HG03521 (cell line): ENCODE measurements around the gene PNKP.
A peak's percentile ranks its signal among the peaks of the same experiment; 100 is the strongest.

Experiments used
- ATAC-seq: cut with Tn5 transposase; IDR thresholded peaks from one replicate; pipeline ENCODE4 v1.9.1; 2021; ENCODE audit warnings: mild to moderate bottlenecking, moderate library complexity; ENCODE audit not compliant: unreplicated experiment

The PNKP gene

GRCh38 chr19:49876422-49877019, 9.1 kb upstream of the PNKP start:
- ATAC-seq: peak; percentile 41

DNA sequence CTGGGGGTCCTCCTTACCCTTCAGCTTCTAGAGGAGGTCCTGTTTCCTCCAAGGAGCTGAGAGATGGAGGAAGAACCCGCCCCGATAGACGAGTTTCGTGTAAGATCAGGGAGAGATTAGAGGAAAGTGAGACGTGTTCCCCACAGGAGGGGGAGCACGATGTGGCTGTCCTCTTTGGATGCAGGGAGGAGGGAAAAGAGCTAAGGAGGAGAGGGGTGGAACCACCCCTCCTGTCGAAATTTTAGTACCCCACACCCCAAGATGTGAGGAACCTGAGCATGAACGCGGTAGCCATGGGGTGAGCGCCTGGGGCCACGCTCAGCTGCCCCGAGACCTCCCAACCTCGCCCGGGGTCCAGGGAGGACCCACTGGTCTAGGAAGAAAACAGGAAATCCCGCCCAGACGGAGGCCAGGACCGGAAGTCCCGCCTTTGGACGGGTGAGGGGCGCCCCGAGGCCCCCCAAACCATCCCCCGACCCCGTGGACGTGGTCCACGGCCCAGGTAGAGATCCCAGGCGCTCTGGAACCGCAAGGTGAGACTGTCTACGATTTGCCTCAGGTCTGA, 8.6 kb upstream of the PNKP start:
- ATAC-seq: no peak

DNA sequence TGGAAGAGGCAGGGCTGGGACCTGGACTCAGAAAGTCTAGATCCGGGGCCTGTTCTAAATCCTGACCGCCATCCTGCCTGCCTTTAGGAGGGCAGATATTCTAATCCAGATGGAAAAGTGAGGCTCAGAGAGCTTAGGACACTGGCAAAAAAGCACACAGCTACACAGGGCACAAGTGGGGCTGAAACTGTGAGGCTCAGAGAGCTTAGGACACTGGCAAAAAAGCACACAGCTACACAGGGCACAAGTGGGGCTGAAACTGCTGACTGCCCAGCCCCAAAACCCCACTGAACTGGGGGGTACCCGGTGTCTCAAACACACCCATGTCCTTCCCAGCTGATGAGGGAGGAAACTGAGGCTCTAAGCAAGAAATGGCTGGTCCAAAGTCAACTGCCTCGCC, 7.8 kb upstream of the PNKP start:
- ATAC-seq: no peak

DNA sequence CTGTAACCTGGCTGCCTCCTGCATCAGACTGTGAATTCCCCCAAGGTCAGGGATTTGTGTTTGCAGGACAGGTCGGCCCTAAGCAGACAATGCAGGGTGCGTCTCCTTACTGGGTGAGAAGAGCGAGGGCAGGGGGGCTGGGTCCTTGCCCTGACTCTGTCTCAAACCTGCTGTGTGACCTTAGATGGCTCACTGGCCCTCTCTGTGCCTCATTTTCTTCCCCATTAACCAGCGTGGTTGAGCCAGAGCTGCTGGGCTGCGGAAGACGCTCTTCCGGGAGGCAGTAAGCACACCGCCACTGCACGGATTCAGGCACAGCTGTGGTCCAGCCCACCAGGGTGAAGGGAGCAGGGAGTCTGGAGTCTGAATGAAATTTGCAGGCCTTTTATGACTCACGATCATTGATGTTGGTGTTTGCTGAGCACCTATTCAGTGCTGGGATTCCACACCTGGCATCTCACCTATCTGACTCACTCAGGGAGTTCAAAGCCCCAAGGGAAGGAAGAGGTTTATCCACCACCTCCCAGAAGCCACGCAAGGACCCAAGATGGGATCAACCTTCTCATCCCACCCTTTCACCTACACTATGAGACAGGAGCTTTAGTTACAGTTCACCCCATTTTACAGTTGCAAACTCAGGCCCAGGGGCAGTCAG, 7.3 kb upstream of the PNKP start:
- ATAC-seq: no peak

GRCh38 chr19:49873834-49874233, 6.5 kb upstream of the PNKP start:
- ATAC-seq: no peak

DNA sequence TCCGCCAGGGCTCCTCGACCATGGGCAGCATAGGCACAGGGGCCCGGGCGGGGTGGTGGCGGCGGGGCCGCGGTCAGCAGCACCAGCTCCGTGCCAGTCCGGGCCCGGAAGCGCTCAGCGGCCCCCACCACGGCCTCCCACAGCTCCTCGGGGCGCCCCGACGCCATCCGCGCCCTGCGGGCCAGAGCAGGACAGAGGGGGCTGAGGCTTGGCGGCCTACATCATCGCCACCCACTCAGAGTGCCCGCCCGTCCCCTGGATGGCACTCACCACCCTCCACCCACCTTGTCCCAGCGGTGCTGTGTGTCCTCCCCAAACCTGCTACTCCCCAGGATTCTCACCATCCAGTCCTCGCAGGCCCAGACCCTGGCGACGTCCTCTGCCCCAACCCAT, 5.7 kb upstream of the PNKP start:
- no peak for ATAC-seq

DNA sequence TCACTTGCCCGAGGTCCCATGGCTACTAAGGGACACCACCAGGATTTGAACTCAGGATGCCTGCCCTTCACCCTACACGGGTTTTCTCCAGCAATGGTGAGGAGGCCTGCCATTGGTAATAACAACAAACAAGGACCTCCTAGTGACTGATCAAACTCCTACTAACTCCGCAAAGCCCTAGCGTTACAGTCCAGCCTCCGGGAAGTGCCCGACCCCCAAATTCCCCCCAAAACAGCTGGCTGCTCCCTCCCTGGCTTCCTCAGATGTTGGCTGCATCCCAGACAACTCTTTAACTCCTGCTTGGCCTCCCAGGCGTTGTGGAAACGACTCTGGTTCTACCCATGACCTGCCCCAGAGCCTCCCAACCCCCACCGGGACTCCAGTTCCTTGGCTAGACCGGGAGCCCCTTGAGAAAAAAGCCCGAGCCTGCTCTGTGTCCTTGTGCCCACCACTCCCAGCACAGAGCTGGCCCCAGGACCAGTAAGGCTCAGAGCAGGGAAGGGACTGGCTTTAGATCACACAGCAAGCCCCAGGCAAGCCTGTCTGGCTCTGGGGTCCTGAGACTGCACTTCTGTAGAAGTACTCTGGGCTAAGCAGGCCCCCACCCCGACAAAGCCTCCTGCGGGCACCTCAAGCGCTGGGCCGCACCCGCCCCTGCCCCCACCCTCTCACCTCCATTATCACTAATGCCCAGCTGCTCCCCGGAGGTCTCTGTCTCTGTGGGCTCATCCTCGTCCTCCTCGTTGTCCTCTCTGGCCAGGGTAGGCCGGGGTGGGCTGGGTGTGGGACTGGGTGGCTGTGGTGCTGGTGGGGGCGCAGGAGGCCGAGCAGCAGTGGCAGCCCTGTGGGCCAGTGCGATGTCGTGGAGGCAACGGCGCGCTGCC, 5.1 kb upstream of the PNKP start:
- no peak for ATAC-seq

GRCh38 chr19:49871349-49871985, 4.1 kb upstream of the PNKP start:
- ATAC-seq: no peak

DNA sequence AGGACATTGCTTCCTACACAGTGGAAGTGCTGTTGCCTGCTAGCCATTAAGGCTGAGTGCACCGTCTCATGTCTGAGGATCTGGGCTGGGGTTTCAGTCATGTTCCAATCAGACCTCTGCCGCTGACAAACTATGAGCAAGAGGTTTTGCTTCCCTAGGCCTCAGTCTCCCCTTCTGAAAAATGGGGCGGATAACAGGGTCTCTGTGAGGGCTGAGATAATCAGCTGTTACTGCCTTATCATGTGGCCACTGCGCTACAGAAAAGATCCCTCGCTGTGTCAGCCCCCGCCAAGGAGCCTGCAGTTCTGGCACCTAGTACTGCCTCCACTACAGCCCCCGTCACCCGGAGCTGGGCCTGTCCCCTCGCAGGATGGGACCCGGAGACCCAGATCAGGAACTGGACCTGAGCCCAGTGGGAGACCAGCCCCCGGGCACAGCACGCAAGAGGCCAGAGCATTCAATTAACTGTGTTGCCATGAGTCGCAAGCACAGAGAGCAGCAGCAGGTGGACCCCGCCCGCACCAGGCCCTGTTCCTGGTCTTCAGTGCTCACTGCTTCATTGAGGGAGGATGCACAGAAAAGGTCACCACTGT, 3.0 kb upstream of the PNKP start:
- ATAC-seq: no peak

- ATAC-seq: peak; percentile 59
Measured at GRCh38 chr19:49869484-49870308, 2.3 kb upstream of the PNKP start.

DNA sequence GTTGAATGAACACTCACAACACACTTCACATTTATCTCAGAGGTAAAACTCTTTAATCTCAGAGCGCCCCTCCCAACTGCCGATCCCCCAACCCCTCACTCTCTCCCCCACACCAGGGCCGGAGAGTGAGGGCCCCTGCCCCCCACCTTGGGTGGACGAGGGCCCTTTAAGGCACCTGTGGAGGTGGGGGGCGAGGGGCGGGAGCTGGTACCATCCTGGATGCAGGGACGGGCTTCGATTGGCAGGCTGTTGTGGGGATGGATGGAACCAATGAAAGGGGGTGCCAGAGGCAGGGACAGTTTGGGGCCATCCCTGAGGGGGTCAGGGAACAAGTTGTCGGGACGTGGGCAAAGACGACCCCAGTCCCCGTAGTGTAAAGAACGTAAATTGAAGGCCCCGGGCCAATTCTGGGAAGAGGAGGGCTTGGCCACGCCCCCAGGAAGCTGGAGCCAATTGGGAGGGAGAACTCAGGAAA, 1.7 kb upstream of the PNKP start:
- peak; percentile 4 for ATAC-seq

- no peak for ATAC-seq
Measured at GRCh38 chr19:49864890-49865289, 2.5 kb downstream of the PNKP start.

DNA sequence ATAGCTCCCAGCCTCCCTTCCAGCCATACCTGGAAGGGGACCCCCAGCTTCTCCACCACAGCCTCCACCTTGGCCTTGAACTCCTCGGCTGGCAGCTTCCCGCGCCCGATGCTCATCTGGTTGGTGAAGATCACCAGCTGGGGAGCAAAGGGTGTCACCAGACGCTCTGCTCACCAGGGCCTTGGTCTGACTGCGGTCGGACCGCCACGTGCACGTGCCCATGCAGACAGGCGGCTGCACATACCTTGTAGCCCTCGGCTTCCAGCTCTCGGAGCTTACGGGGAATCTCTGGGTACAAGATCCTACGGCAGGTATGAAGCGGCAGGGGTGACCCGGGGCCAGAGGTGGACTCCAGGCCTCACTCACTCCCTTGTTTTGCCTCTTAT, 3.4 kb downstream of the PNKP start:
- no peak for ATAC-seq

- no peak for ATAC-seq
Measured at GRCh38 chr19:49863254-49863934, 4.0 kb downstream of the PNKP start.

DNA sequence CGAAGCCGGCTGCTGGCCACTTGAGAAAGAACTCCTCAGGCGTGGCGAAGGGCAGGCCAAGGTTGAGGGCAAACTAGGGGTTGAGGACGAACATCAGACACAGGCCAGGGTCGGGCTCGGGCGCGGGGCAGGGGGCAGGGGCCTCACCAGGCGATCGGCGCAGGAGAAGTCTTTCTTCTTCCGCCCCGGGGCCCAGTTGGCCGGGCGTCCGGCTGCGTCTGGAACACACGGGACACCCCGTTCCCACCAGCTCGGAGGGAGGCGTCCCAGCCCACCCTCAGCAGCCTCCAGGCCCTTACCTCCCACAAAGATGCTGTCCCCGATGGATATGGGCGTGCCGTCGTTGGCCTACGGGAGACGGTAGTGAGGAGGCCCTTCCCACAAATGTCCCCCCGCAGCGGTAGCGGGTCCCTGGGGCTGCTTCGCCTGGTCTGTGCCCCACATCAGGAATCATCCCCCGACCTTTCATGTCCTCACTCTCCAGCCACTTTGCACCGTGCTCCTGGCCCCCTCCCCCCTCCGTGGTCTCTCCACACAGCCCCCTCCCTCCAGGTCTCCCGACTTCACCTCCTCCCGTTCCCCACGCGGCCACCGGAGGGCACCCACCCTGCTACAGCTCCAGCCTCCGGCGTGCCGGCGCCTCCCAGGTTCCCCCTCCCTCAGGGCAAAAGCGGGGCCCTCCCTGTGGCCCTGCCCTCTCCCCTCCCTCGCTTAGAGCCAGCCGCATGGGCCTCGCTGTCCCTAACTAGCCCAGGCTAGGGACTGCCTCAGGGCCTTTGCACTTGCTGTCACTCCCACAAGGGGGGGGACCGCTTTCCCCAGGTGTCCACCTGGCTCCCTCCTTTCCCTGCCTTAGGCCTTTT, 4.8 kb downstream of the PNKP start:
- no peak for ATAC-seq

DNA sequence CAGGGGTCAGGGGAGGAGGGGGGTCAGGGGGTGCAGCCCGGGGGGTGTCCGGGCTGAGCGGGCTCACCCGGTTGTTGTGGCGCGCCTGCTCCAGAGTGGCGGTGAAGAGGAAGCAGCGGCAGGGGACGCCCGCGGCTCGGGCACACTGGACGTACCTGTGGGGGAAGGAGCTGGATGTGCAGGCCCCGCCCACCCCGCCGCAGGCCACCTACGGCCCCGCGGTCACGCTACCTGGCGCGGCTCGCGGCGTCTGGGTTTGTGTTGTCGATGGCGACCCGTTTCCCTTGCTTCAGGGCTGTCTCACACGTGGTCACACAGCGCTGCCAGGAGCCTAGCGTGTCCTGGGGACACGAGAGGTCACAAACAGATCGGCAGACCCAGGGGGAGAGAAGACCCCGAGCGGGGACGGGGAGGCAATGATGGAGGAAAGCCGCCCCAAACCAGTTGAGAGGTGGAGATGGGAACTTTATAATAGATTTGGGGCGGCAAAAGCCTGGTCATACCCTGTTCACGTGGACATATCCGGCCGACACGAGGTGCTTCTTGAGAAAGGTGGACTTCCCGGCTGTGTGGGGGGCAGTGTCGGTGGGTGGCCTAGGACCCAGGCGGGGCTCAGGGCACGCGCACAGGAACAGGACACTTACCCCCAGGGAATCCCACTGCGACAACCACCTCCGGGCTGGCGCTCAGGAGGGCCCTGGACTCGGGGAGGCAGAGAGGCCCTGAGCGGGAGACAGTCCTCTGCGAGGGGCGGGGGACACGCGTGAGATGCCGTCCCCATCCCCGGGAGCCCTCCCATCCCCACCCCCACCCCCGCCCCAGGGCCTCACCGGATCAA, 5.6 kb downstream of the PNKP start:
- ATAC-seq: no peak

GRCh38 chr19:49861107-49861506, 6.3 kb downstream of the PNKP start:
- ATAC-seq: no peak
